WTC11 (cell line): ENCODE data around the gene ACO2. TPM values are rescaled to one million over a fixed set of nuclear protein-coding genes. Genes with fewer than 3 reads are reported as not detected.

Source experiments
- ATAC-seq: fragments of 200-7000 bp; cut with Tn5 transposase; 2 replicates; pipeline ENCODE4 v1.10.0; 2021; ENCODE audit warnings: mild to moderate bottlenecking, moderate library complexity
- CTCF ChIA-PET: fragments of 300-600 bp; sonication (Branson Sonifier 250); formaldehyde crosslinking; loops from one replicate; lab custom pipeline; 2021; ENCODE audit warnings: antibody characterized with exemption; lab: Charles Lee
- POLR2A ChIA-PET: fragments of 350-600 bp; sonication (Branson Sonifier 250); formaldehyde crosslinking; loops from one replicate; lab custom pipeline; 2021; ENCODE audit warnings: antibody characterized with exemption; lab: Charles Lee
- DNase-seq: peaks from one replicate; pipeline ENCODE4 v3.0.0; 2021; ENCODE audit warnings: low spot score
- H3K27ac Mint-ChIP-seq: 2 replicates; pipeline ENCODE4 v1.8.0; 2021; ENCODE audit warnings: mixed read lengths
- H3K27me3 Mint-ChIP-seq: 2 replicates; pipeline ENCODE4 v1.8.0; 2021; ENCODE audit warnings: low read depth, mild to moderate bottlenecking, moderate library complexity, mixed read lengths
- H3K36me3 Mint-ChIP-seq: 2 replicates; pipeline ENCODE4 v1.8.0; 2021; ENCODE audit warnings: mixed read lengths
- H3K4me1 Mint-ChIP-seq: 2 replicates; pipeline ENCODE4 v1.8.0; 2022; ENCODE audit warnings: mixed read lengths
- H3K4me3 Mint-ChIP-seq: 2 replicates; pipeline ENCODE4 v1.8.0; 2021; ENCODE audit warnings: mild to moderate bottlenecking, moderate library complexity, mixed read lengths
- H3K9me3 Mint-ChIP-seq: 2 replicates; pipeline ENCODE4 v1.8.0; 2021; ENCODE audit warnings: mixed read lengths
- AFF4 ChIP-seq: sonication (generic); formaldehyde crosslinking; IDR thresholded peaks from 2 replicates; pipeline ENCODE4 v1.8.1; 2023; ENCODE audit warnings: mild to moderate bottlenecking, missing genetic modification reagents, borderline replicate concordance
- ATF1 ChIP-seq: sonication (generic); formaldehyde crosslinking; IDR thresholded peaks from 2 replicates; pipeline ENCODE4 v1.8.1; 2023; ENCODE audit warnings: mild to moderate bottlenecking, moderate library complexity, missing genetic modification reagents
- CDX4 ChIP-seq: fragments of 250-450 bp; sonication (Bioruptor Pico); IDR thresholded peaks from 2 replicates; pipeline ENCODE4 v1.9.0; 2021; ENCODE audit warnings: moderate library complexity, mild to moderate bottlenecking, inconsistent platforms, borderline replicate concordance
- E2F5 ChIP-seq: sonication (generic); formaldehyde crosslinking; IDR thresholded peaks from 2 replicates; pipeline ENCODE4 v1.8.1; 2022; ENCODE audit warnings: mild to moderate bottlenecking, moderate library complexity, missing genetic modification reagents
- EMX1 ChIP-seq: fragments of 250-450 bp; sonication (Bioruptor Pico); IDR thresholded peaks from 2 replicates; pipeline ENCODE4 v1.8.0; 2021; ENCODE audit warnings: mild to moderate bottlenecking
- ETV6 ChIP-seq: sonication (generic); formaldehyde crosslinking; IDR thresholded peaks from 2 replicates; pipeline ENCODE4 v1.8.1; 2022; ENCODE audit warnings: mild to moderate bottlenecking, missing genetic modification reagents
- GTF2I ChIP-seq: fragments of 250-450 bp; sonication (Bioruptor Pico); conservative IDR thresholded peaks from 2 replicates; pipeline ENCODE4 v1.4.0; 2021; ENCODE audit warnings: mild to moderate bottlenecking
- JUN ChIP-seq: sonication (generic); formaldehyde crosslinking; IDR thresholded peaks from 2 replicates; pipeline ENCODE4 v1.8.0; 2023; ENCODE audit warnings: mild to moderate bottlenecking, missing genetic modification reagents
- NFATC4 ChIP-seq: fragments of 250-450 bp; sonication (Bioruptor Pico); IDR thresholded peaks from 2 replicates; pipeline ENCODE4 v1.9.0; 2021; ENCODE audit warnings: mild to moderate bottlenecking
- NFE2L1 ChIP-seq: sonication (generic); formaldehyde crosslinking; IDR thresholded peaks from 2 replicates; pipeline ENCODE4 v1.8.1; 2023; ENCODE audit warnings: missing genetic modification reagents
- NR2C2 ChIP-seq: sonication (generic); formaldehyde crosslinking; IDR thresholded peaks from 2 replicates; pipeline ENCODE4 v1.8.0; 2022; ENCODE audit warnings: mild to moderate bottlenecking, missing genetic modification reagents
- USF1 ChIP-seq: sonication (generic); formaldehyde crosslinking; IDR thresholded peaks from 2 replicates; pipeline ENCODE4 v1.8.0; 2022; ENCODE audit warnings: mild to moderate bottlenecking, missing genetic modification reagents
- ZMAT4 ChIP-seq: fragments of 250-450 bp; sonication (Bioruptor Pico); IDR thresholded peaks from 2 replicates; pipeline ENCODE4 v1.9.0; 2021; ENCODE audit warnings: mild to moderate bottlenecking
- ZNF121 ChIP-seq: sonication (generic); formaldehyde crosslinking; IDR thresholded peaks from 2 replicates; pipeline ENCODE4 v1.8.0; 2023; ENCODE audit warnings: missing genetic modification reagents
- ZNF425 ChIP-seq: fragments of 250-450 bp; sonication (Bioruptor Pico); conservative IDR thresholded peaks from 2 replicates; pipeline ENCODE4 v1.9.0; 2021; ENCODE audit warnings: mild to moderate bottlenecking
- ZNF512 ChIP-seq: sonication (generic); formaldehyde crosslinking; IDR thresholded peaks from 2 replicates; pipeline ENCODE4 v1.8.1; 2022; ENCODE audit warnings: missing genetic modification reagents, borderline replicate concordance
- total RNA-seq: library from RNA; stranded (reverse); gene quantifications from 3 replicates; pipeline ENCODE4 v1.2.3, GENCODE V29; 2021

ACO2 gene
- total RNA-seq, 1 experiment from 2014 or later: 104 TPM

- Mint-ChIP-seq H3K27ac (no peak overlapping the region), H3K4me3 (no peak overlapping the region), H3K27me3 (no peaks in the 10 kb centered on the region), H3K36me3 (peaks cover 25% of the 10 kb centered on the region), H3K4me1 (peaks cover 5% of the 10 kb centered on the region), H3K9me3 (no peaks in the 10 kb centered on the region)
- DNase-seq: no peak
- TF ChIP-seq E2F5 (CRISPR knock-in tag) (no peak), ZNF512 (no peak), ATF1 (CRISPR knock-in tag) (no peak), NFE2L1 (CRISPR knock-in tag) (no peak), ZNF121 (CRISPR knock-in tag) (no peak), NR2C2 (CRISPR knock-in tag) (no peak), ZNF425 (CRISPR knock-in tag) (no peak), ZMAT4 (CRISPR knock-in tag) (no peak), USF1 (no peak), CDX4 (CRISPR knock-in tag) (no peak), GTF2I (CRISPR knock-in tag) (no peak), EMX1 (CRISPR knock-in tag) (no peak), AFF4 (CRISPR knock-in tag) (no peak), JUN (CRISPR knock-in tag) (no peak), ETV6 (CRISPR knock-in tag) (no peak), NFATC4 (no peak)
- no peak for ATAC-seq
- ChIA-PET POLR2A (interaction anchor here (0.5 kb wide), 1 partner anchor 132 kb away, joined by 6 read pairs; no protein-coding TSS in a partner anchor), CTCF (interaction anchor here (1.0 to 1.4 kb wide), 6 partner anchors 8 to 128 kb away, joined by 5 to 25 read pairs (median 10); no protein-coding TSS in a partner anchor)
These were observed 63.0 kb downstream of the ACO2 start for GRCh38 chr22:41531715-41532477.
